Keratinocyte (primary cell): Measurements from ENCODE around the gene ZNRF1.

ENCODE experiments used
- CTCF ChIP-seq, 3 experiments: IDR thresholded peaks in 1 of 3; conservative IDR thresholded peaks in 1 of 3; optimal IDR thresholded peaks in 1 of 3; 2 replicates in 2 of 3; 3 replicates in 1 of 3; pipeline versions ENCODE3 to v1.5.1; 2011; ENCODE audit warnings: low read length in 3 of 3, mild to moderate bottlenecking in 3 of 3, moderate library complexity in 2 of 3, control low read depth in 1 of 3, inconsistent platforms in 1 of 3; ENCODE audit not compliant: insufficient read depth in 2 of 3; ENCODE audit errors: extremely low read depth in 1 of 3
- EZH2 ChIP-seq: IDR thresholded peaks from one replicate; pipeline ENCODE4 v1.6.1; 2012; ENCODE audit warnings: inconsistent platforms, mild to moderate bottlenecking, low read length, moderate library complexity

- TF ChIP-seq CTCF (optimal IDR thresholded peaks at IDR 0.05 in 1 of 3, IDR thresholded peaks at IDR 0.05 in 1 of 3, conservative IDR thresholded peaks at IDR 0.05 in 1 of 3; ENCODE audit: extremely low read depth in 1 of 3, insufficient read depth in 2 of 3, low read length in 3 of 3) (no peak), EZH2 (no peak)
Measured at GRCh38 chr16:75105306-75106061, 106.7 kb downstream of the ZNRF1 start.
